ENCODE results near the gene USH2A.

DNA sequence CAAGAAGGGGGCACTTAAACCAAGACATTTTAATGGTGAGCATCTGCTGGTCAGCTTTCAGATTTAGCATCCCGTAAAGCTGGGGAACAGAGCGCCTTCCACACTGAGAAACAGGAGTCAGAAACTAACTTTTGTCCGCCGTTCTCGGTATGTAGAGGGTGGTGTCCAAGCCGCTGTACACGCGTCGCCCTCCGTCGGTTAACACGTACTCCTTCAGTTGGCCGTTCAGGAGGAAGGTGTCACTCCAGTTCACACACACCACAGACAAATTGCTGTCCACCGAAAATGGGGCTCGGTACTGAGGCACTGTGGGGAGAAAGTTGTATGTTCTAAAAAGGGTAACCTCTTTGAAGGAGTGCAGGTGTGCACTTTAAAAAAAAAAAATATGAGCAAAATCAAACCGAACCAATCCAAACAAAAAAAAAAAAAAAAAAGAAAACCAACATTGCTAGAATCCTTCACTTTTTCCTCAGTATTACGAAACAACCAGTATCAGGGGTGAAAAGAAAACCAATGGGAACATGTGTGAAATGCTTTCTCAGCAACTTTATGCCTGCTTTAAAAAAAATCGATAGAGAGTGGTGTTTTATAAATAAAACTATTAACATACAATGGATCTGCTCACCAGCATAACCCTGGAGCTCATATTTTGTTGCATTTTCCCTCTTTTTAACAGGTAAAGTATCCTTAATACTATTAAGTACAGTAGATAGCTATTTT lies 782.7 kb downstream of the USH2A start:
- TF ChIP-seq POLR2A (IDR thresholded peaks at IDR 0.05; ENCODE audit: low read length) (no peak), GATA1 (IDR thresholded peaks at IDR 0.05; ENCODE audit: low read depth, low read length) (no peak)
